ENCODE data around the gene GREB1.

DNA sequence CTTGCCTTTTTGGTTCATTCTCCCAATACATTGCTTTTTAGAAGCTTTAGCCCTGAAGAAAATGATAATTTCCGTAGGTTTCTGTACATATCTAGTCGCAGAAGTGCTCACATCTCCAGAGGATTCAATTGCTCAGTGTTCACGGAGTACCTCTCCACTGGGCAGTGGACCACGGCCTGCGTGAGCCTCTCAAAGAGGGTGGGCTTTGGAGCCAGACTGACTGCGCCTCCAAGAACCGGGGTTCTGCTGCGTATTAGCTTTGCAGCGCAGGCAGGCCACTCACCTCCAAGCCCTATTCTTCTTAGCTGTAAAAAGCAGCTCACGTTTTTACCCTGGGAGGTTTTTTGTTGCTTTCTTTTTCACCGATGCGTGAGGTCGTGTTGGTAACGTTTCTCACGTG, 100.7 kb downstream of the GREB1 start:
- TF ChIP-seq RAD21 (conservative IDR thresholded peaks at IDR 0.05) = no peak
- no peak for TF ChIP-seq POLR2AphosphoS5 (IDR thresholded peaks at IDR 0.05)
- TF ChIP-seq, protein P1, sequence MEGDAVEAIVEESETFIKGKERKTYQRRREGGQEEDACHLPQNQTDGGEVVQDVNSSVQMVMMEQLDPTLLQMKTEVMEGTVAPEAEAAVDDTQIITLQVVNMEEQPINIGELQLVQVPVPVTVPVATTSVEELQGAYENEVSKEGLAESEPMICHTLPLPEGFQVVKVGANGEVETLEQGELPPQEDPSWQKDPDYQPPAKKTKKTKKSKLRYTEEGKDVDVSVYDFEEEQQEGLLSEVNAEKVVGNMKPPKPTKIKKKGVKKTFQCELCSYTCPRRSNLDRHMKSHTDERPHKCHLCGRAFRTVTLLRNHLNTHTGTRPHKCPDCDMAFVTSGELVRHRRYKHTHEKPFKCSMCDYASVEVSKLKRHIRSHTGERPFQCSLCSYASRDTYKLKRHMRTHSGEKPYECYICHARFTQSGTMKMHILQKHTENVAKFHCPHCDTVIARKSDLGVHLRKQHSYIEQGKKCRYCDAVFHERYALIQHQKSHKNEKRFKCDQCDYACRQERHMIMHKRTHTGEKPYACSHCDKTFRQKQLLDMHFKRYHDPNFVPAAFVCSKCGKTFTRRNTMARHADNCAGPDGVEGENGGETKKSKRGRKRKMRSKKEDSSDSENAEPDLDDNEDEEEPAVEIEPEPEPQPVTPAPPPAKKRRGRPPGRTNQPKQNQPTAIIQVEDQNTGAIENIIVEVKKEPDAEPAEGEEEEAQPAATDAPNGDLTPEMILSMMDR (IDR thresholded peaks at IDR 0.05; ENCODE audit: poor library complexity, severe bottlenecking) = no peak
- TF ChIP-seq EZH2 (IDR thresholded peaks at IDR 0.05; ENCODE audit: borderline replicate concordance, insufficient read depth, low read length, poor library complexity, severe bottlenecking) = no peak
- TF ChIP-seq TAF1 (IDR thresholded peaks at IDR 0.05; ENCODE audit: low read depth) = no peak
- no peak for TF ChIP-seq EP300 (conservative IDR thresholded peaks at IDR 0.05; ENCODE audit: poor library complexity, severe bottlenecking)

All from neural cell (in vitro differentiated cells).